Measurements from ENCODE around the gene SLC6A8. TPM values are rescaled to one million over a fixed set of nuclear protein-coding genes. Genes with fewer than 3 reads are reported as not detected.
A peak's percentile ranks its signal among the peaks of the same experiment; 100 is the strongest.

Gene SLC6A8
- total RNA-seq, 1 experiment from 2014 or later: 45.3 TPM

GRCh38 chrX:153647461-153648357, 40.0 kb upstream of the SLC6A8 start:
- Histone ChIP-seq H4K20me1 (ENCODE audit: low read length) (no peaks in the 10 kb centered on the region), H3K9ac (ENCODE audit: low read length) (no peak overlapping the region; the same call in 1 of the 2 replicates), H3K4me2 (ENCODE audit: low read length) (peak overlapping the region; percentile 72), H3K79me2 (ENCODE audit: low read length) (no peaks in the 10 kb centered on the region), H3K4me3 (ENCODE audit: low read length) (peak overlapping the region; percentile 50; the same call in 1 of the 2 replicates), H3K36me3 (ENCODE audit: low read depth, low read length) (no peaks in the 10 kb centered on the region), H2AFZ (ENCODE audit: low read length) (peak overlapping the region; percentile 61), H3K27me3 (ENCODE audit: low read length) (peaks cover 21% of the 10 kb centered on the region), H3K4me1 (ENCODE audit: insufficient read depth, low read length) (no peaks in the 10 kb centered on the region; the same call in 1 of the 2 replicates), H3K9me2 (replicated peaks; ENCODE audit: low read length) (no peaks in the 10 kb centered on the region), H3K9me3 (ENCODE audit: low read length) (no peaks in the 10 kb centered on the region), H3K27ac (ENCODE audit: low read length) (no peak overlapping the region), H3F3A (ENCODE audit: low read length, unreplicated experiment) (no peaks in the 10 kb centered on the region)
- intact Hi-C loops (cut with micrococcal nuclease): no loop called here
- no TSS peak for BruUV-seq (replicated peaks)
- DNase-seq (no peak), ATAC-seq (no peak)
- TF ChIP-seq, protein P1, sequence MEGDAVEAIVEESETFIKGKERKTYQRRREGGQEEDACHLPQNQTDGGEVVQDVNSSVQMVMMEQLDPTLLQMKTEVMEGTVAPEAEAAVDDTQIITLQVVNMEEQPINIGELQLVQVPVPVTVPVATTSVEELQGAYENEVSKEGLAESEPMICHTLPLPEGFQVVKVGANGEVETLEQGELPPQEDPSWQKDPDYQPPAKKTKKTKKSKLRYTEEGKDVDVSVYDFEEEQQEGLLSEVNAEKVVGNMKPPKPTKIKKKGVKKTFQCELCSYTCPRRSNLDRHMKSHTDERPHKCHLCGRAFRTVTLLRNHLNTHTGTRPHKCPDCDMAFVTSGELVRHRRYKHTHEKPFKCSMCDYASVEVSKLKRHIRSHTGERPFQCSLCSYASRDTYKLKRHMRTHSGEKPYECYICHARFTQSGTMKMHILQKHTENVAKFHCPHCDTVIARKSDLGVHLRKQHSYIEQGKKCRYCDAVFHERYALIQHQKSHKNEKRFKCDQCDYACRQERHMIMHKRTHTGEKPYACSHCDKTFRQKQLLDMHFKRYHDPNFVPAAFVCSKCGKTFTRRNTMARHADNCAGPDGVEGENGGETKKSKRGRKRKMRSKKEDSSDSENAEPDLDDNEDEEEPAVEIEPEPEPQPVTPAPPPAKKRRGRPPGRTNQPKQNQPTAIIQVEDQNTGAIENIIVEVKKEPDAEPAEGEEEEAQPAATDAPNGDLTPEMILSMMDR (conservative IDR thresholded peaks at IDR 0.05; ENCODE audit: low read depth, low read length): no peak
- TF ChIP-seq EZH2phosphoT487 (IDR thresholded peaks at IDR 0.05; ENCODE audit: borderline replicate concordance, low read length) (no peak), EZH2 (IDR thresholded peaks at IDR 0.05; ENCODE audit: low read length, unreplicated experiment) (no peak)
- ChIA-PET POLR2A (ENCODE audit: unreplicated experiment) (interaction anchor here (0.6 kb wide), 1 partner anchor 40 kb away, joined by 9 read pairs; the partner anchor contains the start of gene SLC6A8), CTCF (interaction anchor here (0.6 to 0.7 kb wide), 2 partner anchors 93 to 373 kb away, joined by 4 read pairs; no protein-coding TSS in a partner anchor)

GRCh38 chrX:153648358-153649177, 39.2 kb upstream of the SLC6A8 start:
- Histone ChIP-seq H3K27ac (ENCODE audit: low read length) (no peak overlapping the region), H3K4me1 (ENCODE audit: insufficient read depth, low read length) (no peaks in the 10 kb centered on the region; the same call in 1 of the 2 replicates), H3K9me2 (replicated peaks; ENCODE audit: low read length) (no peaks in the 10 kb centered on the region), H3K4me2 (ENCODE audit: low read length) (no peak overlapping the region), H3K9ac (ENCODE audit: low read length) (no peak overlapping the region), H2AFZ (ENCODE audit: low read length) (no peak overlapping the region), H3K4me3 (ENCODE audit: low read length) (no peak overlapping the region), H3K27me3 (ENCODE audit: low read length) (peaks cover 12% of the 10 kb centered on the region), H4K20me1 (ENCODE audit: low read length) (no peaks in the 10 kb centered on the region), H3K9me3 (ENCODE audit: low read length) (no peaks in the 10 kb centered on the region), H3K36me3 (ENCODE audit: low read depth, low read length) (no peaks in the 10 kb centered on the region), H3F3A (ENCODE audit: low read length, unreplicated experiment) (no peaks in the 10 kb centered on the region), H3K79me2 (ENCODE audit: low read length) (no peaks in the 10 kb centered on the region)
- ChIA-PET POLR2A (ENCODE audit: unreplicated experiment) (no interaction called here), CTCF (no interaction called here)
- no peak for ATAC-seq
- BruUV-seq (replicated peaks): no TSS peak
- TF ChIP-seq EZH2phosphoT487 (IDR thresholded peaks at IDR 0.05; ENCODE audit: borderline replicate concordance, low read length) (no peak), EZH2 (IDR thresholded peaks at IDR 0.05; ENCODE audit: low read length, unreplicated experiment) (no peak)
- TF ChIP-seq, protein P1 (conservative IDR thresholded peaks at IDR 0.05; ENCODE audit: low read depth, low read length): no peak
- no peak for DNase-seq
- intact Hi-C loops (cut with micrococcal nuclease): no loop called here
